ENCODE measurements around the gene ACAD11.

- TF ChIP-seq POLR2AphosphoS5 (IDR thresholded peaks at IDR 0.05; ENCODE audit: low read depth, low read length), result no peak
- no peak for TF ChIP-seq POLR2A (IDR thresholded peaks at IDR 0.05; ENCODE audit: low read depth, low read length)
- TF ChIP-seq TAF1 (IDR thresholded peaks at IDR 0.05; ENCODE audit: borderline replicate concordance, low read depth, low read length), result no peak
Observed at GRCh38 chr3:132592216-132592615, 67.4 kb downstream of the ACAD11 start.
